Panc1 (cell line): Measurements from ENCODE around the gene DRGX. TPM values are rescaled to one million over a fixed set of nuclear protein-coding genes. Genes with fewer than 3 reads are reported as not detected.

Source experiments
- ATAC-seq: fragments of 200-7000 bp; cut with Tn5 transposase; 2 replicates; pipeline ENCODE4 v1.9.1; 2020; ENCODE audit warnings: mild to moderate bottlenecking, moderate library complexity
- BruUV-seq: library from RNA; stranded (reverse); fragments of 400-500 nt; replicated peaks from 2 replicates; lab custom pipeline; 2021; lab: Mats Ljungman, UMichigan
- CTCF ChIA-PET: fragments of 300-600 bp; sonication (Branson Sonifier 250); formaldehyde crosslinking; loops from one replicate; lab custom pipeline; 2022; ENCODE audit warnings: antibody characterized with exemption; lab: Charles Lee
- POLR2A ChIA-PET: fragments of 300-600 bp; sonication (Branson Sonifier 250); formaldehyde crosslinking; loops from one replicate; lab custom pipeline; 2022; ENCODE audit warnings: antibody characterized with exemption; lab: Charles Lee
- DNase-seq: peaks from one replicate; pipeline ENCODE4 v3.0.0-alpha.2; 2010; ENCODE audit warnings: low read depth, low spot score
- H3K27ac ChIP-seq: 2 replicates; pipeline ENCODE4 v1.5.1; 2011; ENCODE audit warnings: mild to moderate bottlenecking, low read length, inconsistent platforms
- H3K27me3 ChIP-seq: fragments of 200-500 bp; sonication (Bioruptor generic); 2 replicates; pipeline ENCODE4 v1.6.0; 2014; ENCODE audit warnings: low read length, inconsistent platforms; ENCODE audit not compliant: control insufficient read depth, insufficient read depth
- H3K36me3 ChIP-seq: fragments of 200-500 bp; sonication (Bioruptor generic); 2 replicates; pipeline ENCODE4 v1.5.1; 2014; ENCODE audit warnings: inconsistent platforms, mild to moderate bottlenecking, low read length, moderate library complexity; ENCODE audit not compliant: control insufficient read depth, insufficient read depth
- H3K4me1 ChIP-seq: 2 replicates; pipeline ENCODE4 v1.5.1; 2011; ENCODE audit warnings: inconsistent platforms, mild to moderate bottlenecking, low read length, moderate library complexity; ENCODE audit not compliant: control insufficient read depth, insufficient read depth
- H3K4me3 ChIP-seq, 2 experiments: 2 replicates each; pipeline ENCODE4 v1.5.1; 2011 to 2012; ENCODE audit warnings: low read depth in 2 of 2, low read length in 2 of 2, mild to moderate bottlenecking in 2 of 2, inconsistent platforms in 1 of 2, moderate library complexity in 1 of 2
- H3K9me3 ChIP-seq: fragments of 200-500 bp; sonication (Bioruptor generic); 2 replicates; pipeline ENCODE4 v1.5.1; 2014; ENCODE audit warnings: low read depth, mild to moderate bottlenecking, inconsistent platforms, low read length, moderate library complexity; ENCODE audit not compliant: control insufficient read depth, insufficient read depth
- POLR2AphosphoS5 ChIP-seq: IDR thresholded peaks from 2 replicates; pipeline ENCODE4 v1.6.1; 2012; ENCODE audit warnings: mild to moderate bottlenecking, low read depth, low read length, moderate library complexity
- SIN3A ChIP-seq: IDR thresholded peaks from 2 replicates; pipeline ENCODE4 v1.6.1; 2012; ENCODE audit warnings: low read depth, mild to moderate bottlenecking, low read length, moderate library complexity, borderline replicate concordance; ENCODE audit not compliant: insufficient read depth
- TCF7L2 ChIP-seq: IDR thresholded peaks from 2 replicates; pipeline ENCODE4 v1.6.1; 2011; ENCODE audit warnings: mild to moderate bottlenecking, low read depth, low read length, inconsistent platforms
- in situ Hi-C: cut with HindIII; loops from 2 replicates; pipeline ENCODE4 v1.10.0; 2016; ENCODE audit warnings: low sequenced_read_pairs, low pct_unique_long_range_greater_than_20kb
- intact Hi-C: fragments of 100-400 bp; cut with micrococcal nuclease; formaldehyde crosslinking; loops from one replicate; pipeline ENCODE4 v1.10.0; 2022; ENCODE audit not compliant: unreplicated experiment
- total RNA-seq: library from RNA; stranded (reverse); gene quantifications from one replicate; pipeline ENCODE4 v1.2.1, GENCODE V29; 2021; ENCODE audit not compliant: unreplicated experiment
- TF ChIP-seq, protein P1 (sequence below), 2 experiments: IDR thresholded peaks; 2 replicates each; pipeline ENCODE4 v1.6.1; 2011 to 2012; ENCODE audit warnings: low read depth in 2 of 2, control low read depth in 1 of 2, low read length in 1 of 2, mild to moderate bottlenecking in 1 of 2, moderate library complexity in 1 of 2; ENCODE audit not compliant: insufficient read depth in 1 of 2
- TF ChIP-seq, protein P2 (sequence below): fragments of 450-650 bp; IDR thresholded peaks from 2 replicates; pipeline ENCODE4 v1.5.1; 2017; ENCODE audit warnings: mild to moderate bottlenecking

The DRGX gene
- total RNA-seq, 1 experiment from 2014 or later, result 0.15 TPM

DNA sequence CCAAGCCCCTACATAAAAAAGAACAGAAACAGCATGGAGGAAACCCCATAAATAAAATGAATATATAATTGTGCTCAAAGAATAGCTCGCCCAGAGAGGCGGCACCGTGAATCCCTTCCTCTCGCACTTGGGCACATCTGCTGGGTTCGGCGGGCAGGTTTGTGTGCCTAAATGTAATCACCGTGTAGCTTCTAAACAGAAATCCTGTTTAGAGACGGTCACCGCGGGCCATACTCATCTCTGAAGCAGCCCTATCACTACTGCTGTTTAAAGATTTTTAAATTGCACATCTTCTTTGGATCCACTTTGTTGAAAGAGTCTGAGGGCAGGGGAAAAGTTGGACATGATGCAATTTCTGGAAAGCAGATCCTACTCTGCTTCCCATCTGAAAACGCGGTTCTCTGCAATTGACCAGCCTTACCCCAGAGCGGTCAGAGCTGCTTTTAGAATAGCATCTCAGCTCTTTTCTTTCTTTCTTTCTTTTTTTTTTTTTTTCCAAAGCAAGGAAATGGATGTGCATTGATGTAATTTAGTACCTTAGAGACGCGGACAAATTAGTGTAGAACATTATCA lies 6.4 kb downstream of the DRGX start:
- ChIA-PET CTCF (interaction anchor here (0.6 kb wide), 1 partner anchor 382 kb away, joined by 5 read pairs; no protein-coding TSS in a partner anchor), POLR2A (interaction anchor here (0.6 kb wide), 1 partner anchor 47 kb away, joined by 13 read pairs; no protein-coding TSS in a partner anchor)
- H3K9me3 ChIP-seq, result no peaks in the 10 kb centered on the region
- H3K4me3 ChIP-seq, result no peak overlapping the region
- DNase-seq, result no peak
- no TSS peak for BruUV-seq
- TF ChIP-seq SIN3A (no peak), TCF7L2 (no peak), POLR2AphosphoS5 (no peak)
- TF ChIP-seq, protein P1, sequence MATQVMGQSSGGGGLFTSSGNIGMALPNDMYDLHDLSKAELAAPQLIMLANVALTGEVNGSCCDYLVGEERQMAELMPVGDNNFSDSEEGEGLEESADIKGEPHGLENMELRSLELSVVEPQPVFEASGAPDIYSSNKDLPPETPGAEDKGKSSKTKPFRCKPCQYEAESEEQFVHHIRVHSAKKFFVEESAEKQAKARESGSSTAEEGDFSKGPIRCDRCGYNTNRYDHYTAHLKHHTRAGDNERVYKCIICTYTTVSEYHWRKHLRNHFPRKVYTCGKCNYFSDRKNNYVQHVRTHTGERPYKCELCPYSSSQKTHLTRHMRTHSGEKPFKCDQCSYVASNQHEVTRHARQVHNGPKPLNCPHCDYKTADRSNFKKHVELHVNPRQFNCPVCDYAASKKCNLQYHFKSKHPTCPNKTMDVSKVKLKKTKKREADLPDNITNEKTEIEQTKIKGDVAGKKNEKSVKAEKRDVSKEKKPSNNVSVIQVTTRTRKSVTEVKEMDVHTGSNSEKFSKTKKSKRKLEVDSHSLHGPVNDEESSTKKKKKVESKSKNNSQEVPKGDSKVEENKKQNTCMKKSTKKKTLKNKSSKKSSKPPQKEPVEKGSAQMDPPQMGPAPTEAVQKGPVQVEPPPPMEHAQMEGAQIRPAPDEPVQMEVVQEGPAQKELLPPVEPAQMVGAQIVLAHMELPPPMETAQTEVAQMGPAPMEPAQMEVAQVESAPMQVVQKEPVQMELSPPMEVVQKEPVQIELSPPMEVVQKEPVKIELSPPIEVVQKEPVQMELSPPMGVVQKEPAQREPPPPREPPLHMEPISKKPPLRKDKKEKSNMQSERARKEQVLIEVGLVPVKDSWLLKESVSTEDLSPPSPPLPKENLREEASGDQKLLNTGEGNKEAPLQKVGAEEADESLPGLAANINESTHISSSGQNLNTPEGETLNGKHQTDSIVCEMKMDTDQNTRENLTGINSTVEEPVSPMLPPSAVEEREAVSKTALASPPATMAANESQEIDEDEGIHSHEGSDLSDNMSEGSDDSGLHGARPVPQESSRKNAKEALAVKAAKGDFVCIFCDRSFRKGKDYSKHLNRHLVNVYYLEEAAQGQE (IDR thresholded peaks at IDR 0.05; ENCODE audit: insufficient read depth in 1 of 2, low read depth in 2 of 2, low read length in 1 of 2), result no peak
- TF ChIP-seq, protein P2, sequence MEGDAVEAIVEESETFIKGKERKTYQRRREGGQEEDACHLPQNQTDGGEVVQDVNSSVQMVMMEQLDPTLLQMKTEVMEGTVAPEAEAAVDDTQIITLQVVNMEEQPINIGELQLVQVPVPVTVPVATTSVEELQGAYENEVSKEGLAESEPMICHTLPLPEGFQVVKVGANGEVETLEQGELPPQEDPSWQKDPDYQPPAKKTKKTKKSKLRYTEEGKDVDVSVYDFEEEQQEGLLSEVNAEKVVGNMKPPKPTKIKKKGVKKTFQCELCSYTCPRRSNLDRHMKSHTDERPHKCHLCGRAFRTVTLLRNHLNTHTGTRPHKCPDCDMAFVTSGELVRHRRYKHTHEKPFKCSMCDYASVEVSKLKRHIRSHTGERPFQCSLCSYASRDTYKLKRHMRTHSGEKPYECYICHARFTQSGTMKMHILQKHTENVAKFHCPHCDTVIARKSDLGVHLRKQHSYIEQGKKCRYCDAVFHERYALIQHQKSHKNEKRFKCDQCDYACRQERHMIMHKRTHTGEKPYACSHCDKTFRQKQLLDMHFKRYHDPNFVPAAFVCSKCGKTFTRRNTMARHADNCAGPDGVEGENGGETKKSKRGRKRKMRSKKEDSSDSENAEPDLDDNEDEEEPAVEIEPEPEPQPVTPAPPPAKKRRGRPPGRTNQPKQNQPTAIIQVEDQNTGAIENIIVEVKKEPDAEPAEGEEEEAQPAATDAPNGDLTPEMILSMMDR, result no peak
- no peaks in the 10 kb centered on the region for H3K4me1 ChIP-seq
- no peaks in the 10 kb centered on the region for H3K36me3 ChIP-seq
- in situ Hi-C loops, result no loop called here
- no peak for ATAC-seq
- peaks cover 31% of the 10 kb centered on the region for H3K27me3 ChIP-seq
- H3K27ac ChIP-seq, result no peak overlapping the region
- intact Hi-C loops, result no loop called here

DNA sequence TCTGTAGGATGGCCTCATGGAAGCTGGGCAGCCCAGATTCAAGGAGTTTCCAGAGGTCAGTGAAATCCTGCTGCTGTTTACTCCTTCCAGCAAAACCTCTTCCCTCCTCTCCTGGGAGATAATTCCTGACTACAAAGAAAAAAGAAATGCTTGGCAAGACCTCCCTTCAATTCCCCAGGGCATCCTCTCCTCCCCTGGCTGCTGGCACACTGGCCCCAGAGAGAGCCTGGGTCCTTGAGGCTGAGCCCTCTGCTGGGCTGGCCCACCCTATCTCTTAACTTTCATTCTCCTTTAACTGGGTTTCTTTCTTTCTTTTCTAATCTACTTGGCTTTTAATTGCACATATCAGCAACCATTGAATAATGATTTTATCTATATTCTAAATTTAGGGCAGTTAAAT lies 7.7 kb downstream of the DRGX start:
- POLR2A ChIA-PET, result no interaction called here
- intact Hi-C loops, result no loop called here
- Histone ChIP-seq H3K9me3 (no peaks in the 10 kb centered on the region), H3K27me3 (peaks cover 25% of the 10 kb centered on the region), H3K4me3 (no peak overlapping the region), H3K36me3 (no peaks in the 10 kb centered on the region), H3K4me1 (no peaks in the 10 kb centered on the region), H3K27ac (no peak overlapping the region)
- no peak for ATAC-seq
- CTCF ChIA-PET, result no interaction called here
- TF ChIP-seq, protein P1 (IDR thresholded peaks at IDR 0.05; ENCODE audit: insufficient read depth in 1 of 2, low read depth in 2 of 2, low read length in 1 of 2), result no peak
- TF ChIP-seq, protein P2, result no peak
- TF ChIP-seq POLR2AphosphoS5 (no peak), SIN3A (no peak), TCF7L2 (no peak)
- in situ Hi-C loops, result no loop called here
- BruUV-seq, result no TSS peak
- no peak for DNase-seq
